GM12878 (cell line): ENCODE results near the gene SIK3. TPM values are rescaled to one million over a fixed set of nuclear protein-coding genes. Genes with fewer than 3 reads are reported as not detected.

Source experiments
- ATAC-seq: fragments of 200-7000 bp; cut with Tn5 transposase; 3 replicates; pipeline ENCODE4 v1.9.1; 2020; ENCODE audit warnings: mild to moderate bottlenecking, moderate library complexity
- BruUV-seq: library from RNA; stranded (reverse); fragments of 400-500 nt; replicated peaks from 2 replicates; lab custom pipeline; 2021; lab: Mats Ljungman, UMichigan
- CTCF ChIA-PET: fragments of 300-600 bp; sonication (Branson Sonifier 250); formaldehyde crosslinking; extraction: SDS; loops from one replicate; lab custom pipeline; 2021; ENCODE audit warnings: inconsistent platforms; lab: Yijun Ruan, JAX
- POLR2A ChIA-PET: fragments of 350-600 bp; formaldehyde crosslinking; extraction: SDS; loops from one replicate; lab custom pipeline; 2021; ENCODE audit warnings: inconsistent platforms; lab: Charles Lee
- RAD21 ChIA-PET: fragments of 300-600 bp; sonication (Branson Sonifier 250); formaldehyde crosslinking; loops from one replicate; lab custom pipeline; 2023; ENCODE audit warnings: antibody characterized with exemption; ENCODE audit not compliant: unreplicated experiment; lab: Charles Lee
- SMC1A ChIA-PET: fragments of 300-600 bp; sonication (Branson Sonifier 250); formaldehyde crosslinking; loops from one replicate; lab custom pipeline; 2023; ENCODE audit not compliant: unreplicated experiment, uncharacterized antibody; lab: Charles Lee
- DNase-seq: peaks from one replicate; pipeline ENCODE4 v3.0.0-alpha.2; 2011; ENCODE audit warnings: low read depth, low spot score
- FAIRE-seq: peaks from 3 replicates; lab custom pipeline; 2011; peaks lifted over from hg19 to GRCh38; lab: Jason Lieb, UNC
- H2AFZ ChIP-seq: 2 replicates; pipeline ENCODE4 v1.6.0; 2011; ENCODE audit warnings: low read depth, low read length, control low read depth; ENCODE audit not compliant: control insufficient read depth
- H3K27ac ChIP-seq: 2 replicates; pipeline ENCODE4 v1.5.1; 2011; ENCODE audit warnings: control low read depth; ENCODE audit not compliant: control insufficient read depth, insufficient read depth
- H3K27me3 ChIP-seq, 2 experiments: replicated peaks in 1 of 2; 2 replicates each; pipeline versions ENCODE4 v1.6.0 to v1.6.1; 2011; ENCODE audit warnings: low read length in 1 of 2; ENCODE audit not compliant: control insufficient read depth in 2 of 2, insufficient read depth in 2 of 2
- H3K36me3 ChIP-seq, 2 experiments: 2 replicates each; pipeline ENCODE4 v1.5.1; 2011; ENCODE audit warnings: low read length in 1 of 2; ENCODE audit not compliant: control insufficient read depth in 2 of 2, insufficient read depth in 2 of 2
- H3K4me1 ChIP-seq: 2 replicates; pipeline ENCODE4 v1.6.1; 2011; ENCODE audit warnings: mild to moderate bottlenecking, low read length, moderate library complexity, mixed read lengths; ENCODE audit not compliant: control insufficient read depth, insufficient read depth
- H3K4me2 ChIP-seq: 2 replicates; pipeline ENCODE4 v1.6.0; 2011; ENCODE audit warnings: control low read depth; ENCODE audit not compliant: control insufficient read depth, insufficient read depth
- H3K4me3 ChIP-seq: fragments of 200-600 bp; sonication (generic); 2 replicates; pipeline ENCODE4 v1.5.1; 2016
- H3K79me2 ChIP-seq: 2 replicates; pipeline ENCODE4 v1.6.0; 2011; ENCODE audit warnings: low read length; ENCODE audit not compliant: control insufficient read depth, insufficient read depth
- H3K9ac ChIP-seq: 2 replicates; pipeline ENCODE4 v1.8.0; 2011; ENCODE audit warnings: low read length, control low read depth, mixed read lengths; ENCODE audit not compliant: control insufficient read depth, insufficient read depth
- H3K9me3 ChIP-seq: replicated peaks from 3 replicates; pipeline ENCODE4 v1.5.1; 2011; ENCODE audit warnings: mild to moderate bottlenecking, low read length; ENCODE audit not compliant: control insufficient read depth, insufficient read depth
- H4K20me1 ChIP-seq: 2 replicates; pipeline ENCODE4 v1.6.0; 2011; ENCODE audit not compliant: control insufficient read depth, insufficient read depth
- CBX5 ChIP-seq: sonication (generic); IDR thresholded peaks from 2 replicates; pipeline ENCODE4 v1.6.1; 2016; ENCODE audit warnings: low read depth, moderate library complexity, mild to moderate bottlenecking, inconsistent platforms
- GATAD2B ChIP-seq: fragments of 450-650 bp; conservative IDR thresholded peaks from 2 replicates; pipeline ENCODE4 v1.6.1; 2017; ENCODE audit warnings: low read depth, mild to moderate bottlenecking, moderate library complexity
- HDAC2 ChIP-seq: fragments of 200-600 bp; sonication (generic); IDR thresholded peaks from 2 replicates; pipeline ENCODE4 v1.6.1; 2017
- JUNB ChIP-seq: IDR thresholded peaks from 2 replicates; pipeline ENCODE4 v1.6.1; 2016; ENCODE audit warnings: antibody characterized with exemption, mild to moderate bottlenecking
- NRF1 ChIP-seq: conservative IDR thresholded peaks from 2 replicates; pipeline ENCODE4 v1.6.1; 2011; ENCODE audit warnings: mild to moderate bottlenecking, low read depth, low read length, improper control_type of control experiment
- SMARCA5 ChIP-seq: fragments of 450-650 bp; IDR thresholded peaks from 2 replicates; pipeline ENCODE4 v1.6.1; 2017; ENCODE audit warnings: mild to moderate bottlenecking
- ZNF24 ChIP-seq: fragments of 450-650 bp; IDR thresholded peaks from 2 replicates; pipeline ENCODE4 v1.6.1; 2017; ENCODE audit warnings: antibody characterized with exemption, mild to moderate bottlenecking
- WGBS: methylation state at CpG from one replicate; pipeline ENCODE4 v1.1.6; 2016; ENCODE audit warnings: low lambda C conversion rate; ENCODE audit not compliant: insufficient replicate concordance, insufficient coverage; ENCODE audit errors: missing lambda C conversion rate; 5-methylcytosine and 5-hydroxymethylcytosine counted together
- in situ Hi-C: fragments of 300-500 bp; cut with MboI; formaldehyde crosslinking; loops from 9 replicates; pipeline ENCODE4 v1.14.3; 2018; ENCODE audit warnings: mixed read lengths
- intact Hi-C: fragments of 100-400 bp; cut with micrococcal nuclease; formaldehyde crosslinking; loops from one replicate; pipeline ENCODE4 v1.14.2; 2022; ENCODE audit not compliant: unreplicated experiment
- polyA plus RNA-seq, 11 experiments: library from polyadenylated mRNA; depleted of rRNA in 4 of 11; unstranded in 6 of 11; stranded (reverse) in 5 of 11; fragments of >200 nt; fragmentation: Nextera tagmentation in 4 of 11; fragmentation: Illumina TruSeq in 1 of 11; extraction: Ambion mirVana in 4 of 11; extraction: Trizol in 1 of 11; gene quantifications; 1 replicate in 1 of 11; 2 replicates in 10 of 11; pipeline versions ENCODE4 v1.2.1 to v1.2.3, GENCODE V29; 2011 to 2016; ENCODE audit warnings: inconsistent platforms in 2 of 11, missing spikeins in 2 of 11, low read depth in 1 of 11
- total RNA-seq, 4 experiments: library from RNA; depleted of rRNA in 3 of 4; stranded (reverse); fragments of >200 nt in 3 of 4; fragmentation: Illumina TruSeq in 1 of 4; extraction: Trizol in 1 of 4; gene quantifications; 2 replicates each; pipeline versions ENCODE4 v1.2.1 to v1.2.3, GENCODE V29; 2013 to 2021
- TF ChIP-seq, protein P1 (sequence below): IDR thresholded peaks from 2 replicates; pipeline ENCODE4 v1.6.1; 2012; ENCODE audit warnings: low read length, inconsistent platforms
- TF ChIP-seq, protein P2 (sequence below): fragments of 450-650 bp; IDR thresholded peaks from 2 replicates; pipeline ENCODE4 v1.6.1; 2017; ENCODE audit warnings: borderline replicate concordance

Gene SIK3
- total and polyA plus RNA-seq, 10 of the 15 experiments (the other 5 are each of a cell fraction or from before 2014, with no cell fraction given) = 2.5 to 31.9 (median 11.1) TPM

DNA sequence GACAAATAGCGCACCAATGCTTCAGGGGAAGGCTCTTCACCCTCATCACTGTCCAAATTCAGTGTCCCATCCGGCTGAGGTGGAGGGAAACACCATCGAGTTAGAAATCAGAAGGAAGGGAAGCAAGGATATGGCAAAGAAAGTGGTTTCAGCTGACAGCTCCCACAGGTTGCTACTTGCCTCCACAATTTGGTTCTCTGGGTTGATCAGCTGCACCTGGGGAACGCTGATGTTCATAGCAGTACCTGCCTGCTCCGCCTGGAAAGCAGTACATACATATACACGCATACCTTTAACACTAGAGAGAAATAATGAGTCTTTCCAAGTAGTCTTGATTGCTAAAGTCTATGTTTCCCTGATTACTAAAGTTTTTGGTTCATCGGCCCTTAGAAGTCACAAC is 223.0 kb downstream of the SIK3 start:
- no TSS peak for BruUV-seq
- H4K20me1 ChIP-seq = no peaks in the 10 kb centered on the region
- 91% methylated on average over 7 of the region's 7 CpGs for WGBS
- TF ChIP-seq, protein P1, sequence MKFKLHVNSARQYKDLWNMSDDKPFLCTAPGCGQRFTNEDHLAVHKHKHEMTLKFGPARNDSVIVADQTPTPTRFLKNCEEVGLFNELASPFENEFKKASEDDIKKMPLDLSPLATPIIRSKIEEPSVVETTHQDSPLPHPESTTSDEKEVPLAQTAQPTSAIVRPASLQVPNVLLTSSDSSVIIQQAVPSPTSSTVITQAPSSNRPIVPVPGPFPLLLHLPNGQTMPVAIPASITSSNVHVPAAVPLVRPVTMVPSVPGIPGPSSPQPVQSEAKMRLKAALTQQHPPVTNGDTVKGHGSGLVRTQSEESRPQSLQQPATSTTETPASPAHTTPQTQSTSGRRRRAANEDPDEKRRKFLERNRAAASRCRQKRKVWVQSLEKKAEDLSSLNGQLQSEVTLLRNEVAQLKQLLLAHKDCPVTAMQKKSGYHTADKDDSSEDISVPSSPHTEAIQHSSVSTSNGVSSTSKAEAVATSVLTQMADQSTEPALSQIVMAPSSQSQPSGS = no peak
- TF ChIP-seq, protein P2, sequence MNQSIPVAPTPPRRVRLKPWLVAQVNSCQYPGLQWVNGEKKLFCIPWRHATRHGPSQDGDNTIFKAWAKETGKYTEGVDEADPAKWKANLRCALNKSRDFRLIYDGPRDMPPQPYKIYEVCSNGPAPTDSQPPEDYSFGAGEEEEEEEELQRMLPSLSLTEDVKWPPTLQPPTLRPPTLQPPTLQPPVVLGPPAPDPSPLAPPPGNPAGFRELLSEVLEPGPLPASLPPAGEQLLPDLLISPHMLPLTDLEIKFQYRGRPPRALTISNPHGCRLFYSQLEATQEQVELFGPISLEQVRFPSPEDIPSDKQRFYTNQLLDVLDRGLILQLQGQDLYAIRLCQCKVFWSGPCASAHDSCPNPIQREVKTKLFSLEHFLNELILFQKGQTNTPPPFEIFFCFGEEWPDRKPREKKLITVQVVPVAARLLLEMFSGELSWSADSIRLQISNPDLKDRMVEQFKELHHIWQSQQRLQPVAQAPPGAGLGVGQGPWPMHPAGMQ = no peak
- TF ChIP-seq SMARCA5 = no peak
- no peak for TF ChIP-seq NRF1
- no peak for TF ChIP-seq HDAC2
- no peak for TF ChIP-seq CBX5
- no peak for TF ChIP-seq GATAD2B
- no peak for TF ChIP-seq JUNB
- no peak for TF ChIP-seq ZNF24
- FAIRE-seq (no peak), DNase-seq (no peak), ATAC-seq (no peak)
- no peaks in the 10 kb centered on the region for H3K4me1 ChIP-seq
- ChIA-PET RAD21 (no interaction called here), POLR2A (no interaction called here), SMC1A (interaction anchor here (11.3 kb wide), 1 partner anchor 224 kb away, joined by 166 read pairs; the partner anchor contains the start of gene SIK3), CTCF (interaction anchor here (1.4 kb wide), 1 partner anchor 40 kb away, joined by 4 read pairs; no protein-coding TSS in a partner anchor)
- intact Hi-C loops (no loop called here), in situ Hi-C loops (loop anchor here (5.0 kb wide), 2 partner anchors 227 to 352 kb away; no protein-coding TSS in a partner anchor)
- H3K9me3 ChIP-seq = no peaks in the 10 kb centered on the region
- peaks cover 11 to 13% of the 10 kb centered on the region in 2 experiments for H3K36me3 ChIP-seq
- no peak overlapping the region for H2AFZ ChIP-seq
- H3K27me3 ChIP-seq = no peaks in the 10 kb centered on the region
- no peak overlapping the region for H3K4me3 ChIP-seq
- H3K9ac ChIP-seq = no peak overlapping the region
- H3K27ac ChIP-seq = no peak overlapping the region
- H3K4me2 ChIP-seq = no peak overlapping the region
- no peaks in the 10 kb centered on the region for H3K79me2 ChIP-seq
